ENCODE measurements around the gene HEXIM2.

GRCh38 chr17:45113424-45113754, 48.3 kb upstream of the HEXIM2 start:
- TF ChIP-seq, protein P1, sequence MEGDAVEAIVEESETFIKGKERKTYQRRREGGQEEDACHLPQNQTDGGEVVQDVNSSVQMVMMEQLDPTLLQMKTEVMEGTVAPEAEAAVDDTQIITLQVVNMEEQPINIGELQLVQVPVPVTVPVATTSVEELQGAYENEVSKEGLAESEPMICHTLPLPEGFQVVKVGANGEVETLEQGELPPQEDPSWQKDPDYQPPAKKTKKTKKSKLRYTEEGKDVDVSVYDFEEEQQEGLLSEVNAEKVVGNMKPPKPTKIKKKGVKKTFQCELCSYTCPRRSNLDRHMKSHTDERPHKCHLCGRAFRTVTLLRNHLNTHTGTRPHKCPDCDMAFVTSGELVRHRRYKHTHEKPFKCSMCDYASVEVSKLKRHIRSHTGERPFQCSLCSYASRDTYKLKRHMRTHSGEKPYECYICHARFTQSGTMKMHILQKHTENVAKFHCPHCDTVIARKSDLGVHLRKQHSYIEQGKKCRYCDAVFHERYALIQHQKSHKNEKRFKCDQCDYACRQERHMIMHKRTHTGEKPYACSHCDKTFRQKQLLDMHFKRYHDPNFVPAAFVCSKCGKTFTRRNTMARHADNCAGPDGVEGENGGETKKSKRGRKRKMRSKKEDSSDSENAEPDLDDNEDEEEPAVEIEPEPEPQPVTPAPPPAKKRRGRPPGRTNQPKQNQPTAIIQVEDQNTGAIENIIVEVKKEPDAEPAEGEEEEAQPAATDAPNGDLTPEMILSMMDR (IDR thresholded peaks at IDR 0.05; ENCODE audit: insufficient read depth, low read length, poor library complexity, severe bottlenecking): no peak
- TF ChIP-seq EZH2phosphoT487 (conservative IDR thresholded peaks at IDR 0.05; ENCODE audit: low read length): no peak
